OCI-LY3 (cell line): ENCODE data around the gene FSIP1.

Experiments
- H2AFZ ChIP-seq: fragments of 200-600, 300-600 bp; shearing (Covaris generic); 2 replicates; pipeline ENCODE4 v1.6.0; 2014; ENCODE audit warnings: antibody characterized with exemption, low read depth, low read length
- H3K27ac ChIP-seq: fragments of 200-600, 300-600 bp; sonication (generic); 2 replicates; pipeline ENCODE4 v1.5.1; 2014; ENCODE audit warnings: mild to moderate bottlenecking, low read length, moderate library complexity, mixed read lengths
- H3K27me3 ChIP-seq: fragments of 200-600, 300-600 bp; sonication (generic); 2 replicates; pipeline ENCODE4 v1.6.1; 2014; ENCODE audit warnings: low read depth, low read length, mixed read lengths
- H3K36me3 ChIP-seq: fragments of 200-600, 300-600 bp; sonication (generic); replicated peaks from 2 replicates; pipeline ENCODE3; 2014; ENCODE audit warnings: low read depth, low read length, mixed read lengths
- H3K4me1 ChIP-seq: fragments of 300-600, 200-600 bp; sonication (generic); 2 replicates; pipeline ENCODE4 v1.6.1; 2014; ENCODE audit warnings: low read length, mixed read lengths
- H3K4me2 ChIP-seq: fragments of 200-600, 300-600 bp; sonication (generic); 2 replicates; pipeline ENCODE4 v1.6.1; 2014; ENCODE audit warnings: low read length, mixed read lengths
- H3K4me3 ChIP-seq: fragments of 300-600, 200-600 bp; sonication (generic); 2 replicates; pipeline ENCODE4 v1.5.1; 2014; ENCODE audit warnings: antibody characterized with exemption, mild to moderate bottlenecking, low read length, moderate library complexity
- H3K79me2 ChIP-seq: fragments of 300-600, 200-600 bp; shearing (Covaris generic); 2 replicates; pipeline ENCODE4 v1.6.1; 2014; ENCODE audit warnings: mild to moderate bottlenecking, low read length, mixed read lengths
- H3K9ac ChIP-seq: fragments of 300-600, 200-600 bp; shearing (Covaris generic); 2 replicates; pipeline ENCODE4 v1.6.0; 2014; ENCODE audit warnings: mild to moderate bottlenecking, low read length, moderate library complexity
- H3K9me3 ChIP-seq: fragments of 200-600, 300-600 bp; shearing (Covaris generic); 2 replicates; pipeline ENCODE4 v1.6.1; 2014; ENCODE audit warnings: low read length, mixed read lengths; ENCODE audit not compliant: insufficient read depth
- H4K20me1 ChIP-seq: fragments of 200-600, 300-600 bp; sonication (generic); 2 replicates; pipeline ENCODE4 v1.6.1; 2016; ENCODE audit warnings: low read length, mixed read lengths; ENCODE audit not compliant: insufficient read depth
- CTCF ChIP-seq: fragments of 200-600, 300-600 bp; sonication (generic); IDR thresholded peaks from 2 replicates; pipeline ENCODE4 v1.5.1; 2014; ENCODE audit warnings: antibody characterized with exemption, low read length, low read depth
- EZH2phosphoT487 ChIP-seq: fragments of 200-600 bp; shearing (Covaris generic); IDR thresholded peaks from 2 replicates; pipeline ENCODE4 v1.6.1; 2018; ENCODE audit warnings: antibody characterized with exemption, mixed run types, low read depth

FSIP1 gene

GRCh38 chr15:39785841-39786240, 3.2 kb upstream of the FSIP1 start:
- H3K9me3 ChIP-seq = no peaks in the 10 kb centered on the region
- TF ChIP-seq CTCF (no peak), EZH2phosphoT487 (no peak)
- no peak overlapping the region for H3K4me2 ChIP-seq
- H3K4me3 ChIP-seq = no peak overlapping the region
- H3K9ac ChIP-seq = no peak overlapping the region
- H3K27ac ChIP-seq = no peak overlapping the region
- H3K4me1 ChIP-seq = peaks cover 45% of the 10 kb centered on the region
- H4K20me1 ChIP-seq = no peaks in the 10 kb centered on the region
- H3K36me3 ChIP-seq = no peaks in the 10 kb centered on the region
- H2AFZ ChIP-seq = no peak overlapping the region
- H3K27me3 ChIP-seq = no peaks in the 10 kb centered on the region
- peaks cover 12% of the 10 kb centered on the region for H3K79me2 ChIP-seq

DNA sequence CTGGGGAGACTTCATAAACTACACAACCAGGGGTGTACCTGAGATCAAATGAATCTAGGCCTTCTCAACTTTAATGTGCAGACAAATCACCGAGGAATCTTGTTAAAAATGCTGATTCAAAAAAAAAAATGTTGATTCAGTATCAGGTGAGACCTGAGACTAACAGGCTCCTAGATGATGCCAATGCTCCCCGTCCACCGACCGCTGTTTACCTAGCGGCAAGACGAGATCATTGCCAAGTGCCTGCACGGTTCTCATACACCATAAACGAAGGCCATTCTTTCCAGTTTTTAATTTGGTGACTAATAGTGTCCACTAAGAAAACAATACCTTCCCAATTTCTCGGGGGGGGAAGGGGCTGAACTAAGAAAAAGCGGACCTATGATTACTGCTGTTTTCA, 2.5 kb upstream of the FSIP1 start:
- Histone ChIP-seq H3K27me3 (no peaks in the 10 kb centered on the region), H3K9me3 (no peaks in the 10 kb centered on the region), H3K79me2 (peaks cover 12% of the 10 kb centered on the region), H3K9ac (no peak overlapping the region), H3K36me3 (no peaks in the 10 kb centered on the region), H3K4me2 (no peak overlapping the region), H3K4me3 (no peak overlapping the region), H2AFZ (no peak overlapping the region), H3K4me1 (peaks cover 45% of the 10 kb centered on the region), H4K20me1 (no peaks in the 10 kb centered on the region), H3K27ac (no peak overlapping the region)
- TF ChIP-seq CTCF (no peak), EZH2phosphoT487 (no peak)

- H3K9me3 ChIP-seq = no peaks in the 10 kb centered on the region
- H3K9ac ChIP-seq = no peak overlapping the region
These were observed 2.0 kb upstream of the FSIP1 start for GRCh38 chr15:39784638-39785037.

DNA sequence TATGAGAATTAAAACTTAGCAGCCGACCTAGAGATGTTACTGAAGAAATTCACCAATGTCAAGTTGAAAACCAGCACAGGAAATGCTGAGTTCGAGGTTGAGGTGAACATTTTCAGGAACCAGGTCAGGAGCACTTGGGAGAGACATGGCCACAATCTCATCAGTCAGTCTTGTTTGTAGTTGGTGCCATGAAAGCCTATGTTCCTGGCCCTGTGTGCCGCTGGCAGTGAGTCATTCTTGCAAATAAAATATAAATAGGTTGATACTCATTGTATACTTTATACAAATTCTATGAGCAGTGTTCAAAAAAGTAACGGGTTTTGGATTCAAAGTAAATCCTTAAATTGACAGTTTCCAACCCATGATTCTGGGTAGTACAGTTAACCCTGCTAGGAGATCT, 1.5 kb upstream of the FSIP1 start:
- H4K20me1 ChIP-seq = no peaks in the 10 kb centered on the region
- peak overlapping the region; percentile 85 for H3K4me2 ChIP-seq
- H3K9me3 ChIP-seq = no peaks in the 10 kb centered on the region
- TF ChIP-seq EZH2phosphoT487 (no peak), CTCF (no peak)
- peaks cover 43% of the 10 kb centered on the region for H3K4me1 ChIP-seq
- no peak overlapping the region for H3K27ac ChIP-seq
- H3K79me2 ChIP-seq = peaks cover 12% of the 10 kb centered on the region
- H3K36me3 ChIP-seq = no peaks in the 10 kb centered on the region
- H3K9ac ChIP-seq = peak overlapping the region; percentile 91; the same call in 1 of the 2 replicates
- peak overlapping the region; percentile 96; the same call in 1 of the 2 replicates for H3K4me3 ChIP-seq
- H2AFZ ChIP-seq = no peak overlapping the region
- no peaks in the 10 kb centered on the region for H3K27me3 ChIP-seq

More at GRCh38 chr15:39784638-39785037, 2.0 kb upstream of the FSIP1 start:
- no peak for TF ChIP-seq EZH2phosphoT487
- TF ChIP-seq CTCF = no peak
- H3K36me3 ChIP-seq = no peaks in the 10 kb centered on the region
- no peak overlapping the region for H3K4me2 ChIP-seq
- no peak overlapping the region for H3K4me3 ChIP-seq
- no peak overlapping the region for H2AFZ ChIP-seq
- H4K20me1 ChIP-seq = no peaks in the 10 kb centered on the region
- H3K27ac ChIP-seq = no peak overlapping the region
- H3K27me3 ChIP-seq = no peaks in the 10 kb centered on the region
- H3K4me1 ChIP-seq = peaks cover 45% of the 10 kb centered on the region
- H3K79me2 ChIP-seq = peaks cover 12% of the 10 kb centered on the region
